ENCODE measurements around the gene SYT4.

DNA sequence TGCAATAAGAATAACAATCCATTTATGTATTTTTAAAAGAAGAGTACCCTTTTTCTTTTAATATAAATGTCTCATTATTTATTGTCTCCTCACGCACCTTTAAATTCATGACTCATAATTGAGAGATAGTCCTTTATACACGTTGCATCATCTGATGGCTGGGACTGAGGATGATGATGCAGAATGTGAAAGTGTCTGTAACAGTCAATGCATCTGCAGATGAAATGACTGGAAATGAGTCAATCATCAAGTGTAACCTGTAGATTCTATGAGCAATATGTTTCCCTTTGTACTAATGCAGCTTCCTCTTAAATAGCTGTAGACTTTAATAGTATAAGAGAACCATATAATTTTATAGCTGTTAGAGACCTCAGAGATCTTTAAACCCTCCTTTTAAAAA is 26.1 kb upstream of the SYT4 start:
- TF ChIP-seq CTCF (IDR thresholded peaks at IDR 0.05) (no peak), POLR2AphosphoS5 (IDR thresholded peaks at IDR 0.05) (no peak), POLR2A (IDR thresholded peaks at IDR 0.05) (no peak), EP300 (IDR thresholded peaks at IDR 0.05) (no peak)
